ENCODE measurements around the gene C1orf21. TPM values are rescaled to one million over a fixed set of nuclear protein-coding genes. Genes with fewer than 3 reads are reported as not detected.

The C1orf21 gene
- total RNA-seq, 1 donor, result 17.0 TPM

DNA sequence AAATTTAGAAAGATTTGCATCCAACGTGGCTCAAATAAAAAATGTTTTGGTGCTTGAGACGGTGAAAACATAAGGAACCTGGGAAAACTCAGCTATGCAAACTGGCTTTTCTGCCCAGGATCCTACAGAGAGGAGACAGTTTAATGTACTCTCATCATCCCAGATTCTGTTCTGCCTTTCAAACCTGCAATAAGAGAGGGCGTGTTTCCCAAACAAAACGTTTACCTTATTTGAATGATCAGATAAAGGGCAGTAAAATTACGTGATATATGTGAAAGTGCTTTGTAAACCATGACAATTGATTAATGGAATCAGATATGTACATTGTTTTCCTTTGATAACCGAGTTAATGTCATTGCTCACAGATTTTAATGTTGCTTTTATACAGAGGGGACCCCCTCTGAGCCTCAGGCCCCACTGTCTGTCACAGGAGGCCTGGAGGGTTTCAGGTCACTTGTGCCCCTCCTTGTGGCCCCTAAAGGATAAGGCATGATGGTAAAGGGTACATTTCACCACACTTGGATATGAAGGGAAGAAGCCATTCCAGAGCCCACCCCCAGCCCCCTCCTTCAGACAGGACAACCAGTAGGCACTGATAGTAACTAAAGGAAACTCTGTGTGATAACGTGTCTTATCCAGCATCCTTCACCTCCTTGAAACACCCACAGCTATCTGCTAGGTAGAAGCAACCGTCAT, 210.3 kb downstream of the C1orf21 start:
- Histone ChIP-seq H2AFZ (ENCODE audit: low read length) (no peak overlapping the region), H3K4me2 (ENCODE audit: insufficient read depth, low read length) (no peak overlapping the region), H3K4me1 (ENCODE audit: insufficient read depth, low read length) (peaks cover 15% of the 10 kb centered on the region), H3K9me3 (ENCODE audit: low read depth, low read length) (no peaks in the 10 kb centered on the region), H3K79me2 (ENCODE audit: insufficient read depth, low read length) (no peaks in the 10 kb centered on the region), H3K27me3 (ENCODE audit: insufficient read depth, low read length) (no peaks in the 10 kb centered on the region), H4K20me1 (ENCODE audit: insufficient read depth, low read length) (no peaks in the 10 kb centered on the region), H3K27ac (ENCODE audit: low read depth, low read length) (no peak overlapping the region), H3K36me3 (ENCODE audit: insufficient read depth, low read length) (no peaks in the 10 kb centered on the region), H3K4me3 (ENCODE audit: insufficient read depth, low read length) (no peak overlapping the region)
- TF ChIP-seq, protein P1, sequence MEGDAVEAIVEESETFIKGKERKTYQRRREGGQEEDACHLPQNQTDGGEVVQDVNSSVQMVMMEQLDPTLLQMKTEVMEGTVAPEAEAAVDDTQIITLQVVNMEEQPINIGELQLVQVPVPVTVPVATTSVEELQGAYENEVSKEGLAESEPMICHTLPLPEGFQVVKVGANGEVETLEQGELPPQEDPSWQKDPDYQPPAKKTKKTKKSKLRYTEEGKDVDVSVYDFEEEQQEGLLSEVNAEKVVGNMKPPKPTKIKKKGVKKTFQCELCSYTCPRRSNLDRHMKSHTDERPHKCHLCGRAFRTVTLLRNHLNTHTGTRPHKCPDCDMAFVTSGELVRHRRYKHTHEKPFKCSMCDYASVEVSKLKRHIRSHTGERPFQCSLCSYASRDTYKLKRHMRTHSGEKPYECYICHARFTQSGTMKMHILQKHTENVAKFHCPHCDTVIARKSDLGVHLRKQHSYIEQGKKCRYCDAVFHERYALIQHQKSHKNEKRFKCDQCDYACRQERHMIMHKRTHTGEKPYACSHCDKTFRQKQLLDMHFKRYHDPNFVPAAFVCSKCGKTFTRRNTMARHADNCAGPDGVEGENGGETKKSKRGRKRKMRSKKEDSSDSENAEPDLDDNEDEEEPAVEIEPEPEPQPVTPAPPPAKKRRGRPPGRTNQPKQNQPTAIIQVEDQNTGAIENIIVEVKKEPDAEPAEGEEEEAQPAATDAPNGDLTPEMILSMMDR (IDR thresholded peaks at IDR 0.05; ENCODE audit: extremely low read depth, low read depth, low read length), result no peak
- no peak for DNase-seq (ENCODE audit: insufficient read length, low spot score, missing footprints)

DNA sequence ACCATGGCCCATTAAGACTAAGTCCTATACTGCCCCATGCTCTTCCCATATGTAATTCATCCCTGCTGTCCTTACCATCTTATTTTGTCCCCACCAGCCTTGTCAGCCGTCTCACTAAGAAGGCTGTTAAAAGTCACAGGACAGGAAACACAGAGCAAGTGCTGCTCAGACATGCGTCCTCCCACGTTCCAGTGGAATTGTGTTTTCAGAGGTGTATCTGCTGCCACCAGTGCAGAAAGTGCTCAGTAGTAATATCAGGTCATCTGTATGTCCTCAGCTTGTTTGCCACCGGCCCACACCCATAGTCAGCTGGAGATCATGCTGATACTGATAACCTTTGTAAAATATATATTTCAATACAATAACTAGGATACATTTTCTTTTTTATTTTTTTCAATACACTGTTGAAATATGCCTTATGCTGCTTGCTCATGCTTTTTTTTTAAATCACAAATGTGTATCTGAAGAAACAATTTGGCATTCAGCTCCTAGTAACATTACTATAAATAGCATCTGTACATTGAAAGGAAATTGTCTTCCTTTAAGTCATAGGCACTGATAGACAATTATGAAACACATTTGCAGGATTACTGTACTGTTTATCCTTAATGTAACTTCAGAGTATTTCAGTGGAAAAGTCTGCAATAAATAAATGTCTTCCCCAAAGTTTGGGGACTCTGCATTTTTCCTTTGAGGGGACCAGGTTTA, 211.0 kb downstream of the C1orf21 start:
- Histone ChIP-seq H3K36me3 (ENCODE audit: insufficient read depth, low read length) (no peaks in the 10 kb centered on the region), H3K4me3 (ENCODE audit: insufficient read depth, low read length) (no peak overlapping the region), H3K27me3 (ENCODE audit: insufficient read depth, low read length) (no peaks in the 10 kb centered on the region), H3K9me3 (ENCODE audit: low read depth, low read length) (no peaks in the 10 kb centered on the region), H2AFZ (ENCODE audit: low read length) (no peak overlapping the region), H3K27ac (ENCODE audit: low read depth, low read length) (no peak overlapping the region), H3K4me2 (ENCODE audit: insufficient read depth, low read length) (peak overlapping the region; percentile 3), H3K79me2 (ENCODE audit: insufficient read depth, low read length) (no peaks in the 10 kb centered on the region), H3K4me1 (ENCODE audit: insufficient read depth, low read length) (peaks cover 15% of the 10 kb centered on the region), H4K20me1 (ENCODE audit: insufficient read depth, low read length) (no peaks in the 10 kb centered on the region)
- TF ChIP-seq, protein P1 (IDR thresholded peaks at IDR 0.05; ENCODE audit: extremely low read depth, low read depth, low read length), result no peak
- DNase-seq (ENCODE audit: insufficient read length, low spot score, missing footprints), result peak; percentile 30

DNA sequence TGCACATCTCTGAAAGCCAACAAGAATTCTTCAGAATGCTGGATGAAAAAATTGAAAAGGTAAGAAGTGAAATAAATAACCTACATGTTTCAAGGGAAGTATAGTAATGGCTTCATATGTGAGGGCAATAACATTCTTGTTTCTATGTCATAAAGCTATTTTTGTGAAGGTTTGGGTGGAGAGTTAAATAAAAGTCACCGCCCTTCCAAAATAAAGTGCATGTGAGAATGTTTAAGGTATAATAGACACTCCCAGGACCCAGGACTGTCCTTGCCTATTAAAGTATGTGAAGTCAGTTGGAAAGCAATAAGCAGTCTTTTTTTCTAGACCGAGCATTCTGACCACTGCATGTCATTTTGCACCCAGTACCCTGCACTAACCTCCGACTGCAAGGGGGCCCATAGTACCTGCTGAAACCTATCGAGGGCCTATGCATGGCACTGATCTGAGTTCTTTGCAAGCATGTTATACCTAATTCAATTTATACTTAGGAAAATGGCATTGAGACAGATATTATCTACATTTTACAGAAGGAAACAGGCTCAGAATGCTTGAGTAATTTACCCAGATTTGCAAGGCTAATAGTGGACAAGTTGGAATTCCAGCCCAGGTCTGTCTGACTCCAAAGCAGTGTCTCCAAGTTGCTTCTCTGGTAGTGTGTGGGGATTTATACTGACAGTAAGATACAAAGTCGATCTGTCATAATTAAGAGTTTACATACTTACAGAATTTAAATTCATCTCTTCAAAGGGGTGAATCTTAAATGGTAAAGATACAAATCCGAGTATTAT, 211.8 kb downstream of the C1orf21 start:
- H3K27ac ChIP-seq (ENCODE audit: low read depth, low read length), result no peak overlapping the region
- no peaks in the 10 kb centered on the region for H3K27me3 ChIP-seq (ENCODE audit: insufficient read depth, low read length)
- no peaks in the 10 kb centered on the region for H3K9me3 ChIP-seq (ENCODE audit: low read depth, low read length)
- no peak overlapping the region for H3K4me3 ChIP-seq (ENCODE audit: insufficient read depth, low read length)
- no peaks in the 10 kb centered on the region for H3K79me2 ChIP-seq (ENCODE audit: insufficient read depth, low read length)
- no peaks in the 10 kb centered on the region for H3K36me3 ChIP-seq (ENCODE audit: insufficient read depth, low read length)
- H4K20me1 ChIP-seq (ENCODE audit: insufficient read depth, low read length), result no peaks in the 10 kb centered on the region
- no peak overlapping the region for H3K4me2 ChIP-seq (ENCODE audit: insufficient read depth, low read length)
- H3K4me1 ChIP-seq (ENCODE audit: insufficient read depth, low read length), result peaks cover 15% of the 10 kb centered on the region
- H2AFZ ChIP-seq (ENCODE audit: low read length), result no peak overlapping the region
- DNase-seq (ENCODE audit: insufficient read length, low spot score, missing footprints), result peak; percentile 37
- TF ChIP-seq, protein P1 (IDR thresholded peaks at IDR 0.05; ENCODE audit: extremely low read depth, low read depth, low read length), result no peak
